Fibroblast of skin of left biceps (primary cell): ENCODE data around the gene KMT2D.
A peak's percentile ranks its signal among the peaks of the same experiment; 100 is the strongest.

Source experiments
- DNase-seq, 2 experiments: peaks; one replicate each; pipeline ENCODE4 v3.0.0-alpha.2; 2013; ENCODE audit warnings: low read depth in 2 of 2

KMT2D gene

DNA sequence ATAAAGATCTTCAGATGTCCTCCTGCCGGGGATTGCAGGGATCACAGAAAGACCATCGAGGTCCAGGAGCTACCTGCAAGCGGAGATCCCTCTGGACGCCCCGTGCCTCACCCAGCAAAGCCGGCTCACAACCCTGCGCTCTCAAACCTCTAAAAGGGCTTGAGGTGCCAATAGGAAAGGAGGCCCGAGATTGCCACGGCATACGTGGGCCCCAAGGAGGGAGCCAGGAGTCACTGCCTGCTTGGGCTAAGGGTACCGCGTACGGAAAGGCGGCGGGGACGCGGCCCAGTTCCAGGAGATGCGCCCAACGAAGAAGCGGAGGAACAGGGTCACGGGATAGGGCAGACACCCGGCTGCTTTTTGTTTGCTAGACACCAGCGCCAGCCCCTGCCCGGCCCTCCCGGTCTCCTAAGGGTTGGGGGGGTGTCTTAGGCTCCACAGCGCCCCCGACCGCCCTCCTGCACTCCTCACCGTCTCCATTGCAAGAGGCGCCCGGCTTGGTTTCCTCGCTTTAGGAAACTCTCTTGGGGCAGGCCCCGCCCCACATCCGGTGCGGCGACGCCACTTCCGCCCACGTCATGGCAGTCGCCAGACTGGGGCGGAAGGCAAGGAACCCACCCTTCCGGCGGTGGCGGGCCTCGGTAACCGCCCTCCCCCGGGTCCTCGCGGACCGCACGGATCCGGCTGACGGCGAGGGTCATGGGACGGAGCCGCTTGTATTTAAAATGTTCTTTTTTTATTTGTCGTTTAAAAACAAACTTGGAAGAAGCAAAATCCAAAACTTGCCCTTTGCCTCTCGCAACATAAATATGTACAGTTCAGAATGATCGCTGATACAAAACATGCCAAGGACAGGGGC lies 42.1 kb downstream of the KMT2D start, which contains the start of gene PRKAG1:
Gene PRKAG1, minus strand, starts transcription at position 516 of the 859 bp plus-strand sequence. Its CDS starts 36 bp downstream, at position 480.
- peak; percentile 90 to 93 for DNase-seq

DNA sequence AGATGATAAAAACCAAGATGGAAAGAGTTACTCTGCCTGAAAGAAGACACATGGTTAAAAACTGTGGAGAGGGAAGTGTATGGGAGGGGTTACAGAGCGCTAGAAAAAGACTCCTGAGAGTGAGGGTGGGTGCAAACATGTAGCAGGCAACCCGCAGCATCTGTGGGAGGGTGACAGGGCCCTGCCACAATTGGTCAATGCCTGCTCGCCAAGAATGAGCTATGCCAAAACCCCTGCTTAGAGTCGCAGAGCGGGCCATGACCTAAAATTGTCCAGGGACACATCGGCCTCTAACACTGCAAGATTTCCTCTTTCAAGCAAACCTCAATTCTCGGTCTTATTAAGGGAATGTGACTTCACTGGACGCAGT lies 42.7 kb downstream of the KMT2D start:
- DNase-seq, result no peak

DNA sequence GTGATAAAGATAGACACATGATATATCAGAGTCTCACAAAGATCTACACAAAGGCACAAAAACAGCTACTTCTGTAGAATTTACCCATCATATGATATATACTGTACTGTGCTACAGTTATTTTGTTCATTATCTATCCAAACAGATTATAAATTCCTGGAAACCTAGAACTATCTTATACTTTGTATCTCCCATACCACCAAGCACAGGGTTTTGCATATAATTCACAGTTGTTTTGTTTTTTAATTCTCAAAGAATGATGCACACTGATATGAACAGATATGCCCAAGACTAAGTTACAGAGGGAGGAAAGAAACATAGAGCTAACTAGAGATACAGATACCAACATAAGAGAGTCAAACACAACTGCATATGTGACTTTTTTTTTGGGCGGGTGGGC lies 45.4 kb downstream of the KMT2D start:
- no peak for DNase-seq

DNA sequence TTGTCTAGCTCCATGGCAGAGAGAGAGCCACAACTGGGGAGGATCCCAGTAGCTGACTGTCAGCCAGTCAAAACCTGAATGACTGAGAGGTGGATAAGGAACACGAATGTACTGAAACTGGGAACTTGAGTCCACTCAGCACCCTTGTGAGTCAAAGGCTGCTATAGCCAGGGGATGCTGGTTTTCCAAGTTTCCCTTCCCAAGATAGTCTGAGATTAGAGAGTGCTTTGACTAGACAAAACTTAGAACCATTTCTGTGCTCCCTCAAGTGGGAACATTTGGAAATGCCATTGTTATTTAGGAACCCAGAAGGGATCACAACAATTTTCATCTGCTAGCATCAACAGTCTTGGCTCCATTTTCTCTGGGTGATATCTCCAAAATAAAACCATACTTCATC lies 46.0 kb downstream of the KMT2D start:
- DNase-seq, result no peak

DNA sequence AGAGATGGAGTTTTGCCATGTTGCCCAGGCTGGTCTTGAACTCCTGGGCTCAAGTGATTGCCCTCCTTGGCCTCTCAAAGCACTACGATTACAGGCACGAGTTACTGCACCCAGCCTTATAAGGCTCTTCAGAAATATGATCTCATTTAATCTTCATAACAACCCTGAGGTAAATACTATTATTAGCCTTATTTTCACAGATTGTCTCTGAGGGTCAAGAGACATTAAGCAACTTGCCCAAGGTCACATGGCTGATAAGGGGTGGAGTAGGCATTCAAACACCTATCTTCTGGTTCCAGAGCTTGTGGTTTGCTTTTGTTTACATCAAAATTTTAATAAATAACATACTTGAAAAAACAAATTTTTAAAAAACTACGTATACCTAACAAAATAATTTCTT lies 47.2 kb downstream of the KMT2D start:
- DNase-seq, result no peak

DNA sequence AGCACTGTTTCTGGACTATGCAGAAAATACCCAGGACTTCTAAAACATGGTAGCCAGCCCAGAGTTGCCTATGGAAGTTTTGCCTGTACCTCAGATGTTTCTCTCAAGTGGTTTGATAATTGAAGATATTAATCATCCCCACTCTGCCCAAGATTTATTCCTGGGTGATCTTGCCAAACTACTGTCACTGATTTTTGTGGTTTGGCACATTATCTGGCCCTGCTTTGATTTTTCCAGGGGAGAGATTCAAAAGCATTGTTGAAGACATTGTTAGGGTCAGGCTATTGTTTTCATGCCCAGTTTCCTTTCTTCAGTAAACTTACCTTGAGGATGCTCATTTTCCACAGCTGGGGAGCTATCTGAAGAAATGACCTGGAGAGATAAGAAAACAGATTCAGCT lies 47.9 kb downstream of the KMT2D start:
- no peak for DNase-seq
